HG02943 (cell line): Measurements from ENCODE around the gene ZNF740.

Experiments used
- ATAC-seq: cut with Tn5 transposase; IDR thresholded peaks from one replicate; pipeline ENCODE4 v1.9.1; 2021; ENCODE audit warnings: mild to moderate bottlenecking, low read depth, moderate library complexity; ENCODE audit not compliant: unreplicated experiment

ZNF740 gene

DNA sequence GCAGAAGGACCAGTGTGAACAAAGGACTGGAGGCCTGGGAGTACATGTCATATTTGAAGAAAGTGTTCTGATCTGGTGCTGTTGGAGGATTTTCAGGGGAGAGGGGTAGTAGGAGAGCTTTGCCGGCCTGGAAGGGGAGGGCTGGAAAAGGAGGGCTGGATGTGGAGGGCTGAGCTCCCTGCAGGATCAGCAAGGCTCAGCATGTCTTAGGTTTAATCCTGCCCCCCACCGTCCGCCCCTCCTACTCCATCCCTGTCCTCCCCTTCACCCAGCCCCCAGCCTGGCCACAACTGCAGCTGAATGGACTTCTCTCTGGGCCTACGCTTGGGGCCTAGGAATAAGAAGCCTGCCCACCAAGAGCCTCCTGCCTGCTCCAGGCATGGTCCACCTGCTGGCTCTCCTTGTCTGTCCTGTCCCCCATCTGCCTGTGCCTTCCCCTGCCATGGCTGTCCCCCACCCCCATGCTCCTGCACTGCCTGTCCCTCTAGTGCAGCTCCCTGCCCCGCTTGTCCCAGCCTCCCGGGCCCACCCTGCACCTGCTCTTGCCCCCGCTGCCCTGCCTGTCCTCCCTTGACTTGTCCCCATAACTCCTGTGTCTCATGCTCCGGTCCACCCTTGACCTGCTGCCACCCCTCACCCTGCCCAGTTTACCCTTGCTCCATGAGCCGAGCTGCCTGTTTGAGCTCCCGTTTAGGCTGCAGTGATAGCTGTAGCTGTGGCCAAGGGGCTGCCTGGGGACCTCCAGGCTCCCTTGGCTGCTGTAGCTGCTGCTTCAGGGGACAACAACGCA, 61.3 kb downstream of the ZNF740 start:
- ATAC-seq: no peak

DNA sequence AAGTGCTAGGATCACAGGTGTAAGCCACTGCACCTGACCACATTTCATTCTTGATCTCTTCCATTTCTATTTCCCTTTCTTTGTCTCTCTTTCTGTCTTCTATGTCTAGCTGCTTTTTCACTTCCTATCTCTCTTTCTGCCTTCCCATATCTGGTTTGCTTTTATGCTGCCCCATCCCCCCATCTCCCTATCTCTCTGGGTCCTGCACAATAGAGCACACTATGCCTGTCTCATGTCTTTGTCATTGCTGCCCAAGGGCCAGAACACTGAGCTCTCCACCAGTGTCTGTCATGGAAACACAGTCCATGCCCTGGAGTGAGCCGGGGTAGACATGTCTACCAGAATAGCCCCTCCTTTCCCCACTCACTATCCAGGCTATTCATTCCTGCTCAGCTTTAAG, 63.8 kb downstream of the ZNF740 start:
- no peak for ATAC-seq
